Midbrain (tissue), 1 donor: ENCODE results near the gene NOL4L.
A peak's percentile ranks its signal among the peaks of the same experiment; 100 is the strongest.

ENCODE experiments used
- DNase-seq: peaks from one replicate; lab custom pipeline; 2025; lab: John Stamatoyannopoulos, UW

The NOL4L gene

DNA sequence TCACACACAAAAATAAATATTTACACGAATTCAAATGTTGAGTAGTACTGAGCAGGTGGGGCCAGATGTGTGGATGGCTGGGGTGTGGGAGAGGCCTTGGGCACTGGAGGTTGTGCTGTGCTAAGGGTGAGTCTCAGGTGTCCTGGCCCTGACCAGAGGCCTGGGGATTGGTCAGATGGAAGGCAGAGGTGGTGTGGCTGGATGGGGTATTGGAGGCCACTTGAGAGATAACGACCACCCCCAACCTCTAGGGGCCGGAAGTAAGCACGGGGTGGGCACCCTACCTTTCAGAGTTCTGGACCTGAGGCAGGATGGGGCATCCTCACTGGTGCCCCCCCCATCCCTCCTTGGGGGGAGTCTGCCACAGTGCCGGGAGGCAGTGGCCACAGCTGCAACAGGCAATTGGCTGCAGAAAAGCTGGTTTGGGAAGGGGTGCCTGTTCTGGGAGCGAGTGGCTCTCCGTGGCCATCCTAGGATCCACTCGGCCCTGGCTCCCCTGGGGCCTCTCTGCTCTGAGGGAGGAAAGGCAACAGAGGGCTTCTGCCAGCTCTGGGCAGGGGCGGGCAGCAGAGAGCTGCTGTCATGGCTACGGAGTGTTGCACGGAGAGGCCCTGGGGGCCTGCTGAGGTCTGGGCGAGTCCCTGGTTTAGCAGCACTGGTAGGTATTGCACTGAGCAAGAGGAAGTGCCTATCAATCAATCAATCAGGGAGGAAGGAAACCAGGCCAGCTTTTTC, 139.4 kb downstream of the NOL4L start:
- DNase-seq = peak; percentile 31

DNA sequence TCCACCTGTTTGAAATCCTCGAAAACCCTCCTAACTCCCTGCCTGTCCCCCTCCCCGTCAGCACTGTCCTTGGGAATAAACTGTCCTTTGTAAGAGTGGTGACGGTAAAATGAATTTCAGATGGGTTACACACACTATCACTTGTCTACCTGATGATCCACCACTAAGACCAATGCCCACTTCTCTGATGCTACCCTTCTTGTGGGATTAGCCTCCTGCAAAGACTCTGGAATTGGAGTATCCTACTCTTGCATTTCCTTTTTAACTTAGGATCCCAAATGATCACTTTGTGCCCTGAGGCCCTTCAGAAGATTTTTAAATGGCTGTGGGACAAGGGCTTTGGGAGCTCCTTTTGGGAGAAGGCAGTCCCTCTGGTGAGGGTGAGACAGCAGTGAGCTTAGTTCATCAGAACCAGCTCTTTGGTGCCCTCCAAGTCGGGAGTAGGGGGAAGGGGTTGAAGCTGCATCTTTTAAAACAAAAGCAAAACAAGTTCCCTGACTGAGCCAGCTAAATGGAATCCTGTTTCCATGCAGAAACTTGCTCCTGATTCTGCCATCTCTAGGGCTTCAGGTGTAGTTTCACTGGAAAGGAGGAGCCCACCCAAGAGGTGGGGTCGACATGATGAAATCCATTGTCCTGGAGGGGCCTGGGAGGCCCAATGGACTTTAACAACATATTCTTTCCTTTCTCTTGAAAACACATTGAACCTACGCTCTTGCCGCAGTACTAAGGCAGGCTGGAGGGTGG, 140.5 kb downstream of the NOL4L start:
- no peak for DNase-seq

DNA sequence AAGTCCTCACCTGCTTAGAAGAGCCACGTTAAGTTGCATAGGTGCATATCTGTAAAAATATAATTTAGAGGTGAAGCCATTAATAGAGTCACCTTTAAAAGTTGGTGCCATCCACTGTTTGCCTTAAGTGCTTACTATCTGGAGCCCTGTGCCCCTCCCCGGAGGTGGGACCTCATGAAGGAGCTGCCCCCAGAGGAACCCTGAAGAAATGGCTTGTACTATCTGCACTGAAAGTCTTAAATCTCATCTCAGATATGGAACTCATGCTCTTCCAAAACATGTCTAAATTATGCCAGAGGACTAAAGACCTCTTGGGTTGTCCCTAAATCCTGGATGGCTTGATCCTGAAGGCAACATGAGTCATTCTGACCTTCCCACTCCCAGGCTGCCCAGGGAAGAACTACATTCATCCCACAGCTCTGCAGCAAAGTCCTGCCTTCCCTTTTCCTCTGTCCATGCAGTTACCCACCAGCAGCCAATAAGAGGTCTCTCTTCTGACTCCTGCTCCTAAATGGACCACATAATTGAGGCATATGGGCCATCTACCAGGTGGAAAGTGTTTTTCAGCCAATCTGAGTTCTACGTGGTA, 141.7 kb downstream of the NOL4L start:
- no peak for DNase-seq

DNA sequence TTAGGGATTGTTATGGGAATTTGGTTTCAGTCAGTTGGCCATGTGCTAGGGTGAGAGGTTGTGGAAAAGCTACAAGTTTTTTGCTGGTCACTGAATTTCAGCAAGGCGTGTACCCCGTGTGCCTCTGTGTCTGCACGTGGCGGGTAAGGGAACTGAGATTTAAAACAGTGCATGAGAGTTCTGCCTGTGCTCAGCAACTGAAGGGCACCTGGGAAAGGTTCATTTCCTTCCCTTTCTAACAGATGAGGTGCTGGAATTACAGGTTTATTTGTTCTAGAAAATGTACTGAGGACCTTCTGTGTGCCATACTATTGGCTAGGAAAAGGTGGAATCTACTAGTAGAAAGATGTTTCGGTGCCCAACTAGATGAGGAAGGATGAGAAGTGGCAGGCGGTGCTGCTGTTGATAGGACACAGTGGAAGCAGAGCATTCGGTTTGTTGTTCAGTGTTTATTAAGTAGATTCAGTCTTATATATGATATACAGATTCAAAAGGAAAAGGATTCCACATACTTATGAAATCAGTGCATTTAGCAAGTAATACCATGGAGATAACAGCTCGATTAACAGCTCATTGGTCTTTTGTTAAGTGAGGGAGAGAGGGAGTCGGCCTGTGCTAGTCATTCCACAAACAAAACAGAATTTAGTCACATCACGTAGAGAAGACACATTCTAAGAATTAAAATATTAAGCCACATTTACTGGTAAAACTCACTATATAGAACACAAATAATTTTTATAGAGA, 142.3 kb downstream of the NOL4L start:
- no peak for DNase-seq

DNA sequence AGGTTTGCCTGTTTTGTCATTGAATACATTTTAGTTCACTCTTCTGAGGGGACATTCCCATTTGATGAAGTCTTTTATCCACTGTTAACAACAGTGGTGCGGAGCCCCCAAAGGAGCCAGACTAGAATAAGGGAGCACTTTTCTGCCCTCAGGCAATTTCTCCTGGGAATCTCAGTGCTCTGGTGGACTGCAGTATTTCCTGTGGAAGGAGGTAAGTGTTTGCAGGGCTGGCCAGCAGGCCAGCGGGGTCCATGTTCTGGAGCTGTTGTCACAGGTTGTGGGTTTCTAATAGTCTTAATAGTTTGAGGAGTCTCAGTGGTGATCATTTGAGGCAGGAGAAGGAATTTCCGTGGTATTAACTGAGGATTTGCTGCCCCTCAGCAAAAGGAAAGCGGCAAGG, 143.5 kb downstream of the NOL4L start:
- no peak for DNase-seq

DNA sequence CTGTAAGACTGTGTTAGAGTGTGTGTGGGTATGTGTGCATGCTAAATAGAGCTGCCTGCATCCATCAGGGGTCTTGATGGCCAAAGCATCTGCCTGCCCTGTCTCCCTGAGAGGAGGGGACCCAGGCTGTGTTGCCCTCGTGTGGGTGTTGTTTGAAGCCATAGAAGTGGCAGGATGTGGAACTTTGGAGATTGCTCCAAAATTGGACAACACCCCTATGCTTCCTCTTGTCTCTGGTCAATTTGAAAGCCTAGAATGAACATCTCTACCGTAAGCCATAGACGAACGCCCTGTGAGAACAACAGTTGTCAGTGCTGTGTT, 144.4 kb downstream of the NOL4L start:
- DNase-seq = no peak

DNA sequence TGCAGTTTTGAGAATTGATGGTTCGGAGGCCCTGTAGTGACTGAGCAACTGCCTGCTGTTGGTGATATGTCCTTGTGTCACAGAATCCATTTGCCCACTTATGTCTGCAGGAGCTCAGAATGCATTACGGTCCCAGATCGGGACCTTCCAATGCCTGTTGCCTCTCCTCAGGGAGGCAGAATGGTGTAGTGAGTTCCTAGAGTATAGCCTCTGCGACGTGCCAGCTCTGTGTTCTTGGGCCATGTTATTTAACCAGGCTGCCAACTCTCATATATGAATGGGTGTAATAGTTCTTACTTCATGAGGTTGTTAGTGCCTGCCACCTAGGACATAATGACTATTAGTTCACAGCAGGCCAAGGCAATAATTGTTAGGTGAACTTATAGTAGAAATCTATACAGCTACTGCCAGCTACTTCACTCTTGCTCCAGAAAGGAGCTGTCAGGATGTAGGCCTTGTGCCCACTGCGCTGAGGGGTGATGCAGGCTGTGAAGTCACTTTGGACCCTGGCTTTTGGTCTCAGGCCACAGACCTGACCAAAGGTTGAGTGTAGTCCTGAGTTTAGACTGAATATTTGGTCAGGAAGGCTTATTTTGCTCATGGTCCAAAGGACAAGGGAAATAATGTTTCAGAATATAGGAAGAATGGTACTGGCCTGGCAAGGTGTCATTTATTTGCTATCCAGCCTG, 144.9 kb downstream of the NOL4L start:
- no peak for DNase-seq

DNA sequence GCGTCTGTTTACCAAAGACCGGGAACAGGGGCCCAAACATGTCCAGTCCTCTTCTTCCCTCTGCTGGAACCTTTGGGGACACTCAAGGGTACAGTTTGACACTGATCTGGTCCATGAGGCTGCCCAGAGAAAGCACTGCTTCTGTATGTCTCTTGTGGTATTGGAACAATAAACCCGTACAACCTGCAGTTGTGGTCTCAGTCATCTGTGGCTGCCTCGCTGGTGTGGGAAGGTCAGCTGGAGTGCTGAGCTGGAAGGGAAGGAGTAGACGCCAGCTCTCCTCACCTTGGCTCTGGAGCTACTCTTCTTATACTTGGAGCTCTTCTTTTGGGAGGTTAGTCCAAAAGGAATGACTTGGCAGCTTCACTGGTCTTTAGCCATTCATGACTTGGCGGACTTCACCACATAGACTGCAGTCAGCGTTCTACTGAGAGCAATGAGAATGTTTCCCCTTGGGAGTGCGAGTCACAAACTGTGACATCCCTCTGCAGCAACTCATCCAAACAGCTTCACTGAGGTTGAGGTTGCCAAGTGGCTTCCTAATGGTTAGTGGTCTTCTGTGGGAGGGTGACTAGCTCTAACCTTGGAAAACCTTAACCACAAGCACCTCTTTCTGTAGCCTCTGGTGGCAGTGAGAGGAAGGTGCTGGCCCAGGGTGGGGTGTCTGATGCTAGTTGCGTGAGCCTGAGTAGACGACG, 145.9 kb downstream of the NOL4L start:
- DNase-seq = peak; percentile 38

DNA sequence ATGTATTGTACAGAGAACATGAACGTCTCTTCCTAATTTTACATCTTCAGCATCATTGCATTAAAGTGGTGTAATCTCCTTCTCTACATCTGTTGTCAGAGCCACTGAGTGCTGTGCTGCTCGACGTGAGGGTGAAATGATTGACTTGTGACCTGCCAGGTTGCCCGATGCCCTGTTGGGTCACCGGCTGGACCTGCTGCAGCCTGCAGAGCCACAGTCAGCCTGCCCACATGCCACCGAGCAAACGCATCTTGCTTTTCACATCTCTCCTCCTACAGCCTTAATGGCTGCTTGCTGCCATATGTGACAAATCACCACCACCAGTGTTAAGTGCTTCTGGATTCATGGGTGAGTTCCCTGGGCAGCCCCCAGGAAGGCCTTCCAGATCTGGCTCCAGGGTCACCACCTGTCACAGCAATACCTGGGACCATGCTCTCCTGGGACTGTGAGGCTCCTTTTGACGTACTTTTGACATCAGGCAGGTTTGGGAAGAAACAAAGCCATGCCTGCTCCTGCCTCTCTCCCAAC, 146.7 kb downstream of the NOL4L start:
- DNase-seq = no peak

DNA sequence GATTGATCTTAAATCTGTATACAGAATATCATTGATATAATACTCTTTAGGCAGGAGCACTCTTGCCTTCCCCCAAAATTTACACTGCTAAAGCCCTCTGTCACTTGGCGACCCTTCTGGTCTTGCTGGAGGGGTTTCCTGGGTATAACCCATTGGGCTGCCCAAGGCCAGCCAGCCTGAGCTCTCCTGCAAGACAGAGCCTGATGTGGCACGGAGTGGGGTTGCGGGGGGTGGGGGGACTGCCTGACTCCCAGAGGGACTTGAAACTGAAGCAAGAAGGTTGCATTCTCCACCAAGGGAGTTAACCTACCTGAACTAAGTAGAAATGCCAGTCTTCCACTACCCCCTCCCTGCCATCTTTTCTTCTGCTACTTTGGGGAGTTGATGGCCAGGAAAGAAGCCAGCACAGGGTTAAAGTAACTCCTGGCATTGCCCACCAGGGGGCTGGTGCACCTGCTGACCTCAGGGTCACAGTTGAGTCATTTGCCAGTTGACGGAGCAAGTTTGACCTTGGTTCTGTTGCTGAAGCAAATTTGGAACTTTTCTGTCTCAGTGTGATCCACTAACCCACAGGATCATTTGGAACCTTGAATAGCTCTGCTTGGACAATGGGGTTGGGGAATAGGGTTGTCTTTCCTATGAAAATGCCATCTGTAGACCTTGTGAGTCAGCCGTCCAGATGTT, 147.6 kb downstream of the NOL4L start:
- DNase-seq = no peak

DNA sequence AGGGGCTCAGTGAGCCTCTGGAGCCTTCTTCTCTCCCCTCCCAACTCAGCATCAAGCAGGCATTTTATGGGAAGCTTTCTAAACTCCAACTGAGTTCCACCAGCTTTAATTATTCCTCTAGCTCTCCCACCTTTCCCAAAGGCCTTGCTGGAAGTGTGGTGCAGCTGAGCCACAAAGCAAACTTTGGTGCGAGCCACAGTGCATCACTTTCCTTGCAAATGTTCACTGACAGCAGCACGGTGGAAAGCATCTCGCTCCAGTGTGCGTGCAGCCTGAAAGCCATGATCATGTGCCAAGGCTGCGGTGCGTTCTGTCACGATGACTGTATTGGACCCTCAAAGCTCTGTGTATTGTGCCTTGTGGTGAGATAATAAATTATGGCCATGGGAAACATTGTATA, 148.2 kb downstream of the NOL4L start:
- no peak for DNase-seq

DNA sequence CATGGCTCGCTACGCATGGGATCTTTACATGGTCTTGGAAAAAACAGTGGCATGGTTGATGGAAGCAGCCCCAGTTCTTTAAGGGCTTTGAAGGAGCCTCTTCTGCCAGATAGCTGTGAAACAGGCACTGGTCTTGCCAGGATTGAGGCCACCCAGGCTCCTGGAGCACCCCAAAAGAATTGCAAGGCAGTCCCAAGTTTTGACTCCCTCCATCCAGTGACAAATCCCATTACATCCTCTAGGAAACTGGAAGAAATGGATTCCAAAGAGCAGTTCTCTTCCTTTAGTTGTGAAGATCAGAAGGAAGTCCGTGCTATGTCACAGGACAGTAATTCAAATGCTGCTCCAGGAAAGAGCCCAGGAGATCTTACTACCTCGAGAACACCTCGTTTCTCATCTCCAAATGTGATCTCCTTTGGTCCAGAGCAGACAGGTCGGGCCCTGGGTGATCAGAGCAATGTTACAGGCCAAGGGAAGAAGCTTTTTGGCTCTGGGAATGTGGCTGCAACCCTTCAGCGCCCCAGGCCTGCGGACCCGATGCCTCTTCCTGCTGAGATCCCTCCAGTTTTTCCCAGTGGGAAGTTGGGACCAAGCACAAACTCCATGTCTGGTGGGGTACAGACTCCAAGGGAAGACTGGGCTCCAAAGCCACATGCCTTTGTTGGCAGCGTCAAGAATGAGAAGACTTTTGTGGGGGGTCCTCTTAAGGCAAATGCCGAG, 148.8 kb downstream of the NOL4L start:
- DNase-seq = no peak

DNA sequence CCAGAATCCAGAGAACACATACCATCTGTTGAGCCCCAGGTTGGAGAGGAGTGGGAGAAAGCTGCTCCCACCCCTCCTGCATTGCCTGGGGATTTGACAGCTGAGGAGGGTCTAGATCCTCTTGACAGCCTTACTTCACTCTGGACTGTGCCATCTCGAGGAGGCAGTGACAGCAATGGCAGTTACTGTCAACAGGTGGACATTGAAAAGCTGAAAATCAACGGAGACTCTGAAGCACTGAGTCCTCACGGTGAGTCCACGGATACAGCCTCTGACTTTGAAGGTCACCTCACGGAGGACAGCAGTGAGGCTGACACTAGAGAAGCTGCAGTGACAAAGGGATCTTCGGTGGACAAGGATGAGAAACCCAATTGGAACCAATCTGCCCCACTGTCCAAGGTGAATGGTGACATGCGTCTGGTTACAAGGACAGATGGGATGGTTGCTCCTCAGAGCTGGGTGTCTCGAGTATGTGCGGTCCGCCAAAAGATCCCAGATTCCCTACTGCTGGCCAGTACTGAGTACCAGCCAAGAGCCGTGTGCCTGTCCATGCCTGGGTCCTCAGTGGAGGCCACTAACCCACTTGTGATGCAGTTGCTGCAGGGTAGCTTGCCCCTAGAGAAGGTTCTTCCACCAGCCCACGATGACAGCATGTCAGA, 149.6 kb downstream of the NOL4L start:
- no peak for DNase-seq

DNA sequence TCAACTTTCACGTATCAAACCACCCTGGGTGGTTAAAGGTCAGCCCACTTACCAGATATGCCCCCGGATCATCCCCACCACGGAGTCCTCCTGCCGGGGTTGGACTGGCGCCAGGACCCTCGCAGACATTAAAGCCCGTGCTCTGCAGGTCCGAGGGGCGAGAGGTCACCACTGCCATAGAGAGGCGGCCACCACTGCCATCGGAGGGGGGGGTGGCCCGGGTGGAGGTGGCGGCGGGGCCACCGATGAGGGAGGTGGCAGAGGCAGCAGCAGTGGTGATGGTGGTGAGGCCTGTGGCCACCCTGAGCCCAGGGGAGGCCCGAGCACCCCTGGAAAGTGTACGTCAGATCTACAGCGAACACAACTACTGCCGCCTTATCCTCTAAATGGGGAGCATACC, 150.7 kb downstream of the NOL4L start:
- no peak for DNase-seq

DNA sequence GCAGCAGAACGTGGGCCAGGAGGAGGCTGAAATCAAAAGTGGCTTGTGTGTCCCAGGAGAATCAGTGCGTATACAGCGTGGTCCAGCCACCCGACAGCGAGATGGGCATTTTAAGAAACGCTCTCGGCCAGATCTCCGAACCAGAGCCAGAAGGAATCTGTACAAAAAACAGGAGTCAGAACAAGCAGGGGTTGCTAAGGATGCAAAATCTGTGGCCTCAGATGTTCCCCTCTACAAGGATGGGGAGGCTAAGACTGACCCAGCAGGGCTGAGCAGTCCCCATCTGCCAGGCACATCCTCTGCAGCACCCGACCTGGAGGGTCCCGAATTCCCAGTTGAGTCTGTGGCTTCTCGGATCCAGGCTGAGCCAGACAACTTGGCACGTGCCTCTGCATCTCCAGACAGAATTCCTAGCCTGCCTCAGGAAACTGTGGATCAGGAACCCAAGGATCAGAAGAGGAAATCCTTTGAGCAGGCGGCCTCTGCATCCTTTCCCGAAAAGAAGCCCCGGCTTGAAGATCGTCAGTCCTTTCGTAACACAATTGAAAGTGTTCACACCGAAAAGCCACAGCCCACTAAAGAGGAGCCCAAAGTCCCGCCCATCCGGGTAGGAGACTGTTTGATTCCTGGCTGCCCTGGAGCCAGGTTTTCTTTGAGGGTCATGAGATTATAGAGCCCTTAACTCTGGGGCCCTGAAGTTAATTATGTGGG, 151.7 kb downstream of the NOL4L start:
- no peak for DNase-seq

DNA sequence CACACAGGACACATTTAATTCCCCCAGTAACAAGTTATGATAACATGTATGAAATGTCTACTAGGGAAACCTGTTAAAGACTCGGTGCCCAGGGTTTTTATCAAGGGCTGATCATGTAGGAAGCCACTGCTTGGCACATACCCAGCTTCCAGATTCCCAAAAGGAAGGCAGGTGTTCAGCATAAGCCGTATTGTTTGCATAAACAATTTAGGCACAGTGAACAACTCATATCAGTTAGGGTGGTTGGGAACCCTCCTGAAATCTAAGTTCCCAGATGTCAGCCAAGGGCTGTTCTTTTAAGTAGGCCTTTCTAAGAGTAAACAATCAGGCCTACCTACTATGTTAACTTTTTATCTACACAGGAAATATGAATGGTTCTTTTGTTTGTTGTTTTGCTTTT, 152.9 kb downstream of the NOL4L start:
- DNase-seq = no peak

DNA sequence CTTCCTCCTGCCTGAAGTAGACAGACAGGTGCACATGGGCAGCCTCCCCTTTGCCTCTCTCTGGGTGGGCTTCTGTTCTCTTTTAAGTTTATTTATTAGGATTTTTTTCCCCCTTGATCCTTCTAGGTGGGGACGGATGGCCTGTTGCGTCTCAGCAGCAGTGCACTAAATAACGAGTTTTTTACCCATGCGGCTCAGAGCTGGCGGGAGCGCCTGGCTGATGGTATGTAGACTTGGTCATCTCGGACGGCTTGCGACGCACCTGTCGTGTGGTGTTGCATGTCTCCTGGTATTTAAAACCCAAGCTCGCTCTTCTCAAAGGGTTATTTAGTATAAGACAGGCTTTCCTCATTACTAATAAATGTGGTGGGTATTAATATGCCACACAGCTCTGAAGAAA, 153.7 kb downstream of the NOL4L start:
- no peak for DNase-seq

DNA sequence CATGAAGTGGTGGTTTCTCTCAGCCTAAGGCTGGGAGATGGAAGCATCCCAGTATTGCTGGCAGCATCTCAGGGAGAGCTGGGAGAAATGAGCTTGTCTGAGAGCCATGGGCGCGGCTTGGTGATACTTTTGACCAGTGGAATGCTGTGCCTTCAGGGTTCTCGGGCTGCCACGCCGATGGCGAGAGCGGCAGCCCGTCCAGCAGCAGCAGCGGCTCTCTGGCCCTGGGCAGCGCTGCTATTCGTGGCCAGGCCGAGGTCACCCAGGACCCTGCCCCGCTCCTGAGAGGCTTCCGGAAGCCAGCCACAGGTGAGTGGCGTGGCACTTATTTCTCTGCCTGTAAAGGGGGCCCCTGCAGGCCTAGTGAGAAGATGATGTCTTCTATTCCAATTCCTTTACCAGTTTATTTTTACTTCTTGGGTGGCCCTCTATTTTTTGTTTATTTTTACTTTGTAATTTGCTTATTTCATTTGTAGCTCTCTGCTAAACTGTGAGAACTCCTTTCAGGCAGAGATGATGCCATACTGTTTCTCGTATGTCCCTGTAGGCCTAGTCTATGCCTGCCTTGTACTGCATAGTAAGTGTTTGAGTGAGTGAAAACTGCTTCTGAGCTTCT, 155.3 kb downstream of the NOL4L start:
- no peak for DNase-seq
